Cerebellar cortex (tissue), 1 donor: ENCODE measurements around the gene ZNF350.
"Not testable (repeated sequence)": the region's sequence is repeated elsewhere in the genome, so short reads cannot be mapped to it uniquely, and the experiment has no call there.

ENCODE experiments used
- DNase-seq: peaks from one replicate; pipeline ENCODE4 v3.0.0-alpha.2; 2015; ENCODE audit warnings: low spot score

The ZNF350 gene

GRCh38 chr19:51971624-51972023, 15.0 kb downstream of the ZNF350 start:
- DNase-seq = no peak

- DNase-seq = no peak
Observed at GRCh38 chr19:51970718-51971117, 15.9 kb downstream of the ZNF350 start.

- DNase-seq = no peak
Observed at GRCh38 chr19:51965583-51965982, 21.1 kb downstream of the ZNF350 start.

- DNase-seq = not testable (repeated sequence)
Observed at GRCh38 chr19:51960621-51961233, 25.9 kb downstream of the ZNF350 start.

GRCh38 chr19:51959791-51960190, 26.8 kb downstream of the ZNF350 start:
- no peak for DNase-seq

GRCh38 chr19:51957846-51958245, 28.8 kb downstream of the ZNF350 start:
- DNase-seq = not testable (repeated sequence)

- peak; percentile 43 for DNase-seq
Observed at GRCh38 chr19:51948975-51949374, 37.7 kb downstream of the ZNF350 start.

GRCh38 chr19:51946602-51947001, 40.0 kb downstream of the ZNF350 start:
- DNase-seq = no peak

GRCh38 chr19:51944798-51945552, 41.7 kb downstream of the ZNF350 start:
- DNase-seq = no peak

GRCh38 chr19:51938936-51939335, 47.7 kb downstream of the ZNF350 start:
- no peak for DNase-seq

GRCh38 chr19:51931921-51932320, 54.7 kb downstream of the ZNF350 start:
- DNase-seq = no peak

GRCh38 chr19:51927859-51928258, 58.8 kb downstream of the ZNF350 start:
- DNase-seq = no peak

GRCh38 chr19:51926784-51927741, 59.6 kb downstream of the ZNF350 start, which contains the start of gene ZNF613:
ZNF613 (plus strand) TSS chr19:51927472; CDS start chr19:51936221, 8,749 bp downstream.
- DNase-seq = peak; percentile 97

- no peak for DNase-seq
Observed at GRCh38 chr19:51926426-51926783, 60.2 kb downstream of the ZNF350 start.

- DNase-seq = no peak
Observed at GRCh38 chr19:51921949-51922348, 64.7 kb downstream of the ZNF350 start.

- DNase-seq = no peak
Observed at GRCh38 chr19:51919606-51920005, 67.0 kb downstream of the ZNF350 start.

GRCh38 chr19:51916167-51916566, 70.5 kb downstream of the ZNF350 start:
- no peak for DNase-seq

GRCh38 chr19:51915324-51915867, 71.2 kb downstream of the ZNF350 start:
- no peak for DNase-seq
